ENCODE results near the gene SPEG. TPM values are rescaled to one million over a fixed set of nuclear protein-coding genes. Genes with fewer than 3 reads are reported as not detected.

The SPEG gene
- total RNA-seq, 2 experiments from 2014 or later: 2.1 to 2.3 TPM

GRCh38 chr2:219418155-219419011 lies 16.3 kb upstream of the SPEG start, which contains the start of gene DES:
Gene DES (plus strand): TSS chr2:219418377. CDS start chr2:219418463, 86 bp downstream.
- POLR2A ChIA-PET: interaction anchor here (0.9 kb wide), 1 partner anchor 39 kb away, joined by 3 read pairs; no protein-coding TSS in a partner anchor
- ATAC-seq: peak; percentile 13
- no peaks in the 10 kb centered on the region for H3K4me1 Mint-ChIP-seq (ENCODE audit: low read depth)
- TF ChIP-seq CTCF (IDR thresholded peaks at IDR 0.05): no peak
- intact Hi-C loops (cut with micrococcal nuclease): no loop called here
- no peak for DNase-seq
- CTCF ChIA-PET: interaction anchor here (1.0 to 4.5 kb wide), 8 partner anchors 15 to 124 kb away, joined by 3 to 30 read pairs (median 3); a partner anchor contains a TSS
- no peak within 1 kb of the TSS for H3K4me3 Mint-ChIP-seq
- H3K9me3 Mint-ChIP-seq: no peaks in the 10 kb centered on the region
- H3K27me3 Mint-ChIP-seq: peaks cover 26% of the 10 kb centered on the region
- no peaks in the 10 kb centered on the region for H3K36me3 Mint-ChIP-seq (ENCODE audit: low read depth)
- H3K27ac Mint-ChIP-seq: no peak within 1 kb of the TSS

- no peak for TF ChIP-seq CTCF (IDR thresholded peaks at IDR 0.05)
- DNase-seq: no peak
- ATAC-seq: no peak
- Mint-ChIP-seq H3K27ac (no peak overlapping the region), H3K36me3 (ENCODE audit: low read depth) (no peaks in the 10 kb centered on the region), H3K9me3 (no peaks in the 10 kb centered on the region), H3K4me3 (no peak overlapping the region), H3K4me1 (ENCODE audit: low read depth) (no peaks in the 10 kb centered on the region), H3K27me3 (peaks cover 26% of the 10 kb centered on the region)
- ChIA-PET CTCF (interaction anchor here (1.0 to 4.5 kb wide), 8 partner anchors 16 to 123 kb away, joined by 3 to 30 read pairs (median 3); a partner anchor contains a TSS), POLR2A (no interaction called here)
- intact Hi-C loops (cut with micrococcal nuclease): no loop called here
Measured at GRCh38 chr2:219419012-219419324, 15.7 kb upstream of the SPEG start.

- TF ChIP-seq CTCF (IDR thresholded peaks at IDR 0.05): no peak
- ATAC-seq (no peak), DNase-seq (no peak)
- Mint-ChIP-seq H3K36me3 (ENCODE audit: low read depth) (no peaks in the 10 kb centered on the region), H3K9me3 (no peaks in the 10 kb centered on the region), H3K27ac (no peak overlapping the region), H3K27me3 (peaks cover 25% of the 10 kb centered on the region), H3K4me3 (no peak overlapping the region), H3K4me1 (ENCODE audit: low read depth) (no peaks in the 10 kb centered on the region)
- intact Hi-C loops (cut with micrococcal nuclease): no loop called here
- CTCF ChIA-PET: interaction anchor here (1.1 to 4.1 kb wide), 4 partner anchors 17 to 110 kb away, joined by 3 to 14 read pairs (median 3); a partner anchor contains a TSS
- POLR2A ChIA-PET: no interaction called here
Measured at GRCh38 chr2:219419331-219420197, 15.1 kb upstream of the SPEG start.

GRCh38 chr2:219420687-219421086 lies 14.0 kb upstream of the SPEG start:
- POLR2A ChIA-PET: no interaction called here
- CTCF ChIA-PET: interaction anchor here (1.8 kb wide), 1 partner anchor 75 kb away, joined by 4 read pairs; no protein-coding TSS in a partner anchor
- DNase-seq (no peak), ATAC-seq (no peak)
- Mint-ChIP-seq H3K36me3 (ENCODE audit: low read depth) (no peaks in the 10 kb centered on the region), H3K27ac (no peak overlapping the region), H3K27me3 (peaks cover 22% of the 10 kb centered on the region), H3K4me1 (ENCODE audit: low read depth) (no peaks in the 10 kb centered on the region), H3K4me3 (no peak overlapping the region), H3K9me3 (no peaks in the 10 kb centered on the region)
- intact Hi-C loops (cut with micrococcal nuclease): no loop called here
- TF ChIP-seq CTCF (IDR thresholded peaks at IDR 0.05): no peak

All from activated CD8-positive, alpha-beta T cell treated with anti-CD3 and anti-CD28 coated beads for 36 hours (primary cell).